Suprapubic skin (tissue), 4 donors: ENCODE results near the gene ERGIC3. TPM values are rescaled to one million over a fixed set of nuclear protein-coding genes. Genes with fewer than 3 reads are reported as not detected.

Experiments used
- DNase-seq, 2 donors: peaks; one replicate each; pipeline ENCODE4 v3.0.0-alpha.2; 2019; ENCODE audit warnings: low spot score in 2 of 2
- H3K27ac ChIP-seq: fragments of 200-600 bp; sonication (generic); one replicate; pipeline ENCODE4 v1.5.1; 2019
- H3K27me3 ChIP-seq: fragments of 200-600 bp; sonication (generic); one replicate; pipeline ENCODE4 v1.5.1; 2019
- H3K36me3 ChIP-seq: fragments of 200-600 bp; sonication (generic); one replicate; pipeline ENCODE4 v1.5.1; 2019
- H3K4me1 ChIP-seq: fragments of 200-600 bp; sonication (generic); one replicate; pipeline ENCODE4 v1.5.1; 2019
- H3K4me3 ChIP-seq: fragments of 200-600 bp; sonication (generic); one replicate; pipeline ENCODE4 v1.5.1; 2019; ENCODE audit warnings: mild to moderate bottlenecking
- H3K9me3 ChIP-seq: fragments of 200-600 bp; sonication (generic); one replicate; pipeline ENCODE4 v1.5.1; 2019
- EP300 ChIP-seq: sonication (generic); formaldehyde crosslinking; IDR thresholded peaks from one replicate; pipeline ENCODE4 v1.6.1; 2017; ENCODE audit warnings: antibody characterized with exemption
- POLR2A ChIP-seq, 2 donors: fragments of 450-650 bp; IDR thresholded peaks; one replicate each; pipeline ENCODE4 v1.6.1; 2017; ENCODE audit warnings: antibody characterized with exemption in 2 of 2, mild to moderate bottlenecking in 2 of 2, moderate library complexity in 2 of 2
- POLR2AphosphoS5 ChIP-seq, 3 donors: sonication (generic); formaldehyde crosslinking; IDR thresholded peaks; one replicate each; pipeline ENCODE4 v1.6.1; 2017; ENCODE audit warnings: antibody characterized with exemption in 3 of 3
- WGBS: methylation state at CpG from one replicate; pipeline ENCODE4 v1.1.5; 2018; 5-methylcytosine and 5-hydroxymethylcytosine counted together
- total RNA-seq, 4 donors: library from RNA; depleted of rRNA; stranded (reverse); fragments of >200 nt; gene quantifications; one replicate each; pipeline ENCODE4 v1.1.0, GENCODE V29; 2016
- TF ChIP-seq, protein P1 (sequence below), 2 donors: fragments of 200-600 bp in 1 of 2; fragments of 450-650 bp in 1 of 2; sonication (generic) in 1 of 2; IDR thresholded peaks; one replicate each; pipeline ENCODE4 v1.5.1; 2016 to 2019; ENCODE audit warnings: antibody characterized with exemption in 2 of 2, mild to moderate bottlenecking in 1 of 2, moderate library complexity in 1 of 2

Gene ERGIC3
- total RNA-seq, 4 donors from 2014 or later = 154 to 256 (median 225) TPM

DNA sequence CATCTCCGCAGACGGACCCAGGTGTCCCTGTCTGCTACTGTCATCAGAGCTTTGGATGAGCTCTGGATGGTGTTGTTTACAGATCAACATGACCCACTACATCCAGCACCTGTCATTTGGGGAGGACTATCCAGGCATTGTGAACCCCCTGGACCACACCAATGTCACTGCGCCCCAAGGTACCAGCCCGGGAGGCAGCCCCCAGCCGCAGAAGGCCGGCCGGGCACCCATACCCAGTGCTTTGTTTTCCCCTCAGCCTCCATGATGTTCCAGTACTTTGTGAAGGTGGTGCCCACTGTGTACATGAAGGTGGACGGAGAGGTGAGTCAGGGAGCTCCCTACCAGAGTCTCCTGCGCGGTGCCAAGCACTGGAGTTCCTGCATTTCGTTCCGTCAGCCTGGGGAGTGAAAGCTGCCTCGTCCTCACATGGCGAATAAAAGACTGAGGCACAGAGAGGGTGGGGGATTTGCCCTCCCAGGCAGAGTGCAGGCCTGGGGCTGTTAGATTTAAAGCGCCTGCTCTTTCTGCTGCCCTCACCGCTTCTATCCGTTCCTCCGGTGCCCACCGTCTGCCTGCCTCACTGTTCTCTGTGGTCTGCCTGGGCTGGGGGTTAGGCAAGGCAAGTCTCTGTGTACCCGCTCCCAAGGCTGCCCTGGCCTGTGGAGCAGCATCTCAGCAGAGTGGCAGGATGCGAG lies 14.2 kb downstream of the ERGIC3 start:
- H3K27ac ChIP-seq = no peak overlapping the region
- no peaks in the 10 kb centered on the region for H3K27me3 ChIP-seq
- no peak for DNase-seq
- H3K36me3 ChIP-seq = peaks cover 67% of the 10 kb centered on the region
- WGBS = 92% methylated on average over 19 of the region's 21 CpGs
- H3K9me3 ChIP-seq = no peaks in the 10 kb centered on the region
- no peak for TF ChIP-seq POLR2AphosphoS5 (IDR thresholded peaks at IDR 0.05)
- no peak for TF ChIP-seq POLR2A (IDR thresholded peaks at IDR 0.05)
- TF ChIP-seq EP300 = no peak
- TF ChIP-seq, protein P1, sequence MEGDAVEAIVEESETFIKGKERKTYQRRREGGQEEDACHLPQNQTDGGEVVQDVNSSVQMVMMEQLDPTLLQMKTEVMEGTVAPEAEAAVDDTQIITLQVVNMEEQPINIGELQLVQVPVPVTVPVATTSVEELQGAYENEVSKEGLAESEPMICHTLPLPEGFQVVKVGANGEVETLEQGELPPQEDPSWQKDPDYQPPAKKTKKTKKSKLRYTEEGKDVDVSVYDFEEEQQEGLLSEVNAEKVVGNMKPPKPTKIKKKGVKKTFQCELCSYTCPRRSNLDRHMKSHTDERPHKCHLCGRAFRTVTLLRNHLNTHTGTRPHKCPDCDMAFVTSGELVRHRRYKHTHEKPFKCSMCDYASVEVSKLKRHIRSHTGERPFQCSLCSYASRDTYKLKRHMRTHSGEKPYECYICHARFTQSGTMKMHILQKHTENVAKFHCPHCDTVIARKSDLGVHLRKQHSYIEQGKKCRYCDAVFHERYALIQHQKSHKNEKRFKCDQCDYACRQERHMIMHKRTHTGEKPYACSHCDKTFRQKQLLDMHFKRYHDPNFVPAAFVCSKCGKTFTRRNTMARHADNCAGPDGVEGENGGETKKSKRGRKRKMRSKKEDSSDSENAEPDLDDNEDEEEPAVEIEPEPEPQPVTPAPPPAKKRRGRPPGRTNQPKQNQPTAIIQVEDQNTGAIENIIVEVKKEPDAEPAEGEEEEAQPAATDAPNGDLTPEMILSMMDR (IDR thresholded peaks at IDR 0.05) = no peak
- no peak overlapping the region for H3K4me3 ChIP-seq
- no peaks in the 10 kb centered on the region for H3K4me1 ChIP-seq

- no peak overlapping the region for H3K4me3 ChIP-seq
- no peak overlapping the region for H3K27ac ChIP-seq
- no peaks in the 10 kb centered on the region for H3K27me3 ChIP-seq
- WGBS = 96% methylated on average over 8 of the region's 8 CpGs
- DNase-seq = no peak
- peaks cover 59% of the 10 kb centered on the region for H3K36me3 ChIP-seq
- no peaks in the 10 kb centered on the region for H3K4me1 ChIP-seq
- H3K9me3 ChIP-seq = no peaks in the 10 kb centered on the region
- TF ChIP-seq, protein P1 (IDR thresholded peaks at IDR 0.05) = no peak
- no peak for TF ChIP-seq EP300
- TF ChIP-seq POLR2A (IDR thresholded peaks at IDR 0.05) = no peak
Observed at GRCh38 chr20:35556871-35557270, 15.0 kb downstream of the ERGIC3 start.

GRCh38 chr20:35558451-35558850 lies 16.6 kb downstream of the ERGIC3 start:
- 88% methylated on average over 4 of the region's 4 CpGs for WGBS
- H3K36me3 ChIP-seq = peaks cover 46% of the 10 kb centered on the region

GRCh38 chr20:35559042-35559693 lies 17.3 kb downstream of the ERGIC3 start:
- Histone ChIP-seq H3K4me1 (no peaks in the 10 kb centered on the region), H3K36me3 (peaks cover 39% of the 10 kb centered on the region), H3K27ac (no peak overlapping the region), H3K4me3 (no peak overlapping the region), H3K9me3 (no peaks in the 10 kb centered on the region), H3K27me3 (no peaks in the 10 kb centered on the region)
- TF ChIP-seq POLR2AphosphoS5 (IDR thresholded peaks at IDR 0.05) (no peak), POLR2A (IDR thresholded peaks at IDR 0.05) (no peak), EP300 (no peak)
- TF ChIP-seq, protein P1 (IDR thresholded peaks at IDR 0.05) = no peak
- 88% methylated on average over 24 of the region's 24 CpGs for whole genome bisulfite sequencing
- DNase-seq = no peak

More at GRCh38 chr20:35558451-35558850, 16.6 kb downstream of the ERGIC3 start:
- no peaks in the 10 kb centered on the region for H3K4me1 ChIP-seq
- no peak overlapping the region for H3K27ac ChIP-seq
- TF ChIP-seq POLR2AphosphoS5 (IDR thresholded peaks at IDR 0.05) (no peak), EP300 (no peak), POLR2A (IDR thresholded peaks at IDR 0.05) (no peak)
- TF ChIP-seq, protein P1 (IDR thresholded peaks at IDR 0.05) = no peak
- no peaks in the 10 kb centered on the region for H3K9me3 ChIP-seq
- H3K4me3 ChIP-seq = no peak overlapping the region
- H3K27me3 ChIP-seq = no peaks in the 10 kb centered on the region
- DNase-seq = no peak

DNA sequence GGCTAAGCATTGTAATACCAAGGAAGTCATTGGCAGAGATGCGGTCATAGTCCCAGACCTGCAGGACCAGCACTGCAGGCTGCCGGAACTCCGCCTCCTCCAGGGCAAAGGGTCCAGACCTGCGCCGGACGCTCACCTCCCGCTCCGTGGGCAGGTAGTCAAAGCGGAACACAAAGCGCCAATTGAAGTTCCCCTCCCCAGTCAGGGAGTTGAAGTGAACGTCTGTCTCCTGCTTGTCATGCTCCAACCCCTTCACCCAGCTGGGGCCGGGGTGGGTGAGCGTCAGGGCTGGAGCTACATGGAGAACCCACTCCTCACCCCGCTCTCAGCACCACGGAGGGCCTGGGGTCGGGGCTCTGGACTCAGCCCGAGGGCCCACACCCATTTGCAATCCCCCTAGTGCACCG lies 18.2 kb downstream of the ERGIC3 start:
- DNase-seq = no peak
- Histone ChIP-seq H3K36me3 (peaks cover 29% of the 10 kb centered on the region), H3K4me1 (no peaks in the 10 kb centered on the region), H3K27me3 (no peaks in the 10 kb centered on the region), H3K9me3 (no peaks in the 10 kb centered on the region), H3K27ac (no peak overlapping the region), H3K4me3 (no peak overlapping the region)
- WGBS = 61% methylated on average over 10 of the region's 18 CpGs
- TF ChIP-seq POLR2A (IDR thresholded peaks at IDR 0.05) (no peak), EP300 (no peak), POLR2AphosphoS5 (IDR thresholded peaks at IDR 0.05) (no peak)
- TF ChIP-seq, protein P1 (IDR thresholded peaks at IDR 0.05) = no peak
